Measurements from ENCODE around the gene RSPO4. TPM values are rescaled to one million over a fixed set of nuclear protein-coding genes. Genes with fewer than 3 reads are reported as not detected.

The RSPO4 gene
- total RNA-seq, 1 experiment from 2014 or later, result not detected

GRCh38 chr20:1010659-1011058, 8.5 kb upstream of the RSPO4 start:
- Histone ChIP-seq H3K27me3 (ENCODE audit: insufficient read depth, low read depth) (peaks cover 61% of the 10 kb centered on the region), H3K79me2 (ENCODE audit: low read depth) (no peaks in the 10 kb centered on the region), H2AFZ (no peak overlapping the region), H3K36me3 (ENCODE audit: low read depth) (no peaks in the 10 kb centered on the region), H3K27ac (no peak overlapping the region), H3K4me1 (replicated peaks; ENCODE audit: insufficient read depth) (no peaks in the 10 kb centered on the region), H3K4me3 (no peak overlapping the region), H3F3A (ENCODE audit: insufficient read depth, low read depth) (no peaks in the 10 kb centered on the region), H3K9me3 (ENCODE audit: insufficient read depth, low read depth) (no peaks in the 10 kb centered on the region), H3K4me2 (no peak overlapping the region), H4K20me1 (ENCODE audit: insufficient read depth) (no peaks in the 10 kb centered on the region), H3K9me2 (ENCODE audit: insufficient read depth) (no peaks in the 10 kb centered on the region; the same call in 1 of the 2 replicates)
- intact Hi-C loops (cut with micrococcal nuclease; ENCODE audit: unreplicated experiment), result no loop called here
- TF ChIP-seq EZH2 (IDR thresholded peaks at IDR 0.05; ENCODE audit: low read depth) (no peak), CTCF (conservative IDR thresholded peaks at IDR 0.05) (no peak)
- ChIA-PET POLR2A (ENCODE audit: unreplicated experiment) (no interaction called here), CTCF (no interaction called here)
- BruUV-seq (replicated peaks), result no TSS peak
- no peak for DNase-seq

- no peaks in the 10 kb centered on the region for H3K36me3 ChIP-seq (ENCODE audit: low read depth)
- no peaks in the 10 kb centered on the region for H3K79me2 ChIP-seq (ENCODE audit: low read depth)
- no TSS peak for BruUV-seq (replicated peaks)
- no peaks in the 10 kb centered on the region for H4K20me1 ChIP-seq (ENCODE audit: insufficient read depth)
- DNase-seq, result peak in 1 of 2 experiments; percentile 15
- H3K27ac ChIP-seq, result no peak overlapping the region
- CTCF ChIA-PET, result interaction anchor here (0.5 kb wide), 1 partner anchor 579 kb away, joined by 3 read pairs; no protein-coding TSS in a partner anchor
- intact Hi-C loops (cut with micrococcal nuclease; ENCODE audit: unreplicated experiment), result no loop called here
- TF ChIP-seq CTCF (conservative IDR thresholded peaks at IDR 0.05), result no peak
- no peak for TF ChIP-seq EZH2 (IDR thresholded peaks at IDR 0.05; ENCODE audit: low read depth)
- H3K4me2 ChIP-seq, result no peak overlapping the region
- H3K9me3 ChIP-seq (ENCODE audit: insufficient read depth, low read depth), result no peaks in the 10 kb centered on the region
- H3K4me3 ChIP-seq, result no peak overlapping the region
- H3F3A ChIP-seq (ENCODE audit: insufficient read depth, low read depth), result no peaks in the 10 kb centered on the region
- no peaks in the 10 kb centered on the region for H3K4me1 ChIP-seq (replicated peaks; ENCODE audit: insufficient read depth)
- H3K9me2 ChIP-seq (ENCODE audit: insufficient read depth), result no peaks in the 10 kb centered on the region
- no peak overlapping the region for H2AFZ ChIP-seq
- POLR2A ChIA-PET (ENCODE audit: unreplicated experiment), result no interaction called here
- peaks cover 40% of the 10 kb centered on the region; the same call in 1 of the 2 replicates for H3K27me3 ChIP-seq (ENCODE audit: insufficient read depth, low read depth)
Observed at GRCh38 chr20:1005452-1006027, 3.4 kb upstream of the RSPO4 start.

- no peaks in the 10 kb centered on the region for H3F3A ChIP-seq (ENCODE audit: insufficient read depth, low read depth)
- no peaks in the 10 kb centered on the region for H3K9me3 ChIP-seq (ENCODE audit: insufficient read depth, low read depth)
- POLR2A ChIA-PET (ENCODE audit: unreplicated experiment), result no interaction called here
- DNase-seq, result no peak
- TF ChIP-seq CTCF (conservative IDR thresholded peaks at IDR 0.05) (no peak), EZH2 (IDR thresholded peaks at IDR 0.05; ENCODE audit: low read depth) (no peak)
- no peaks in the 10 kb centered on the region for H3K79me2 ChIP-seq (ENCODE audit: low read depth)
- H3K9me2 ChIP-seq (ENCODE audit: insufficient read depth), result no peaks in the 10 kb centered on the region
- CTCF ChIA-PET, result no interaction called here
- no peak overlapping the region for H3K4me3 ChIP-seq
- no peaks in the 10 kb centered on the region for H3K36me3 ChIP-seq (ENCODE audit: low read depth)
- no peak overlapping the region for H2AFZ ChIP-seq
- no peak overlapping the region for H3K27ac ChIP-seq
- no TSS peak for BruUV-seq (replicated peaks)
- H3K4me1 ChIP-seq (replicated peaks; ENCODE audit: insufficient read depth), result no peaks in the 10 kb centered on the region
- intact Hi-C loops (cut with micrococcal nuclease; ENCODE audit: unreplicated experiment), result no loop called here
- no peaks in the 10 kb centered on the region for H4K20me1 ChIP-seq (ENCODE audit: insufficient read depth)
- peaks cover 41% of the 10 kb centered on the region for H3K27me3 ChIP-seq (ENCODE audit: insufficient read depth, low read depth)
- H3K4me2 ChIP-seq, result no peak overlapping the region
Observed at GRCh38 chr20:1003920-1004697, 2.0 kb upstream of the RSPO4 start.

All from PC-9 (cell line).